ENCODE results near the gene MAP7D2. TPM values are rescaled to one million over a fixed set of nuclear protein-coding genes. Genes with fewer than 3 reads are reported as not detected.

MAP7D2 gene
- total RNA-seq, 1 experiment from 2014 or later = 1.9 TPM

- H2BK120ac ChIP-seq (ENCODE audit: low read depth, low read length, poor library complexity, severe bottlenecking) = no peak overlapping the region
- H3T11ph ChIP-seq (ENCODE audit: low read length) = no peak overlapping the region
- Mint-ChIP-seq H3K27ac (no peak overlapping the region), H3K4me3 (peak overlapping the region; percentile 89 to 90), H3K4me1 (peaks cover 5 to 12% of the 10 kb centered on the region in 2 experiments), H3K27me3 (ENCODE audit: low read depth) (no peaks in the 10 kb centered on the region), H3K36me3 (ENCODE audit: insufficient read depth in 1 of 3, low read depth in 3 of 3) (peaks cover 30 to 53% (median 48%) of the 10 kb centered on the region in 3 experiments), H3K9me3 (peaks cover 64 to 68% of the 10 kb centered on the region in 2 experiments)
- no peak overlapping the region for H2BK15ac ChIP-seq (ENCODE audit: low read depth, low read length)
- no peak overlapping the region for H3K4ac ChIP-seq (ENCODE audit: low read depth, low read length)
- DNase-seq = no peak
- no peak overlapping the region for H2BK5ac ChIP-seq (ENCODE audit: insufficient read length, low read length)
- no peak overlapping the region for H3K14ac ChIP-seq (ENCODE audit: insufficient read depth, low read length)
- H3K27me3 ChIP-seq (ENCODE audit: insufficient read depth, low read length) = no peaks in the 10 kb centered on the region
- no peak for TF ChIP-seq CTCF (conservative IDR thresholded peaks at IDR 0.05)
- no peak overlapping the region for H3K27ac ChIP-seq (ENCODE audit: insufficient read length, low read depth, low read length)
- no peak overlapping the region for H2BK20ac ChIP-seq (ENCODE audit: low read depth, low read length, poor library complexity, severe bottlenecking)
- H3K23me2 ChIP-seq (ENCODE audit: insufficient read length, low read depth, low read length, poor library complexity, severe bottlenecking) = no peaks in the 10 kb centered on the region
- no CpG with 5 or more reads among the region's 3 CpGs for WGBS (ENCODE audit: extremely low coverage, insufficient read length, low lambda C conversion rate)
- H3K79me1 ChIP-seq (ENCODE audit: insufficient read depth, low read depth, low read length, poor library complexity, severe bottlenecking) = no peaks in the 10 kb centered on the region
- H3K23ac ChIP-seq (ENCODE audit: insufficient read length, low read depth, low read length) = no peak overlapping the region
- peak overlapping the region; percentile 49 for H3K4me2 ChIP-seq (ENCODE audit: insufficient read depth, insufficient read length, low read length)
- H2AFZ ChIP-seq (ENCODE audit: low read length) = no peak overlapping the region
- peaks cover 8% of the 10 kb centered on the region for H3K9me3 ChIP-seq (ENCODE audit: control insufficient read depth, low read depth, low read length)
- H2BK12ac ChIP-seq (ENCODE audit: insufficient read length, low read depth, low read length) = no peak overlapping the region
- H4K5ac ChIP-seq (ENCODE audit: insufficient read length, low read depth, low read length) = no peak overlapping the region
- H3K56ac ChIP-seq (ENCODE audit: insufficient read length, low read depth, low read length) = no peak overlapping the region
- H4K91ac ChIP-seq (ENCODE audit: insufficient read length, low read depth, low read length) = no peak overlapping the region
- H2AK5ac ChIP-seq (ENCODE audit: insufficient read length, low read length) = no peak overlapping the region
- H3K79me2 ChIP-seq (ENCODE audit: insufficient read depth, low read length) = peaks cover 18% of the 10 kb centered on the region
- H3K9ac ChIP-seq (ENCODE audit: extremely low read depth, insufficient read length, low read length) = no peak overlapping the region
- no peaks in the 10 kb centered on the region for H3K4me1 ChIP-seq (ENCODE audit: insufficient read depth, low read length)
- no peaks in the 10 kb centered on the region for H4K20me1 ChIP-seq (ENCODE audit: control insufficient read depth, insufficient read depth, insufficient read length)
- H3K18ac ChIP-seq (ENCODE audit: insufficient read length, low read depth, low read length) = no peak overlapping the region
- no peak overlapping the region for H4K8ac ChIP-seq (replicated peaks; ENCODE audit: insufficient read length, low read depth, low read length)
These were observed 23.7 kb upstream of the MAP7D2 start for GRCh38 chrX:20140420-20140819.
